DOHH2 (cell line): ENCODE data around the gene KLHL6.

ENCODE experiments used
- EZH2phosphoT487 ChIP-seq: fragments of 200-600 bp; sonication (generic); IDR thresholded peaks from 2 replicates; pipeline ENCODE4 v1.6.1; 2017; ENCODE audit warnings: borderline replicate concordance, mild to moderate bottlenecking, antibody characterized with exemption, low read length, moderate library complexity, mixed read lengths
- TF ChIP-seq, protein P1 (sequence below): fragments of 200-600 bp; sonication (generic); IDR thresholded peaks from one replicate; pipeline ENCODE4 v1.5.1; 2014; ENCODE audit warnings: antibody characterized with exemption, mild to moderate bottlenecking, low read depth, low read length; ENCODE audit not compliant: poor library complexity, severe bottlenecking

DNA sequence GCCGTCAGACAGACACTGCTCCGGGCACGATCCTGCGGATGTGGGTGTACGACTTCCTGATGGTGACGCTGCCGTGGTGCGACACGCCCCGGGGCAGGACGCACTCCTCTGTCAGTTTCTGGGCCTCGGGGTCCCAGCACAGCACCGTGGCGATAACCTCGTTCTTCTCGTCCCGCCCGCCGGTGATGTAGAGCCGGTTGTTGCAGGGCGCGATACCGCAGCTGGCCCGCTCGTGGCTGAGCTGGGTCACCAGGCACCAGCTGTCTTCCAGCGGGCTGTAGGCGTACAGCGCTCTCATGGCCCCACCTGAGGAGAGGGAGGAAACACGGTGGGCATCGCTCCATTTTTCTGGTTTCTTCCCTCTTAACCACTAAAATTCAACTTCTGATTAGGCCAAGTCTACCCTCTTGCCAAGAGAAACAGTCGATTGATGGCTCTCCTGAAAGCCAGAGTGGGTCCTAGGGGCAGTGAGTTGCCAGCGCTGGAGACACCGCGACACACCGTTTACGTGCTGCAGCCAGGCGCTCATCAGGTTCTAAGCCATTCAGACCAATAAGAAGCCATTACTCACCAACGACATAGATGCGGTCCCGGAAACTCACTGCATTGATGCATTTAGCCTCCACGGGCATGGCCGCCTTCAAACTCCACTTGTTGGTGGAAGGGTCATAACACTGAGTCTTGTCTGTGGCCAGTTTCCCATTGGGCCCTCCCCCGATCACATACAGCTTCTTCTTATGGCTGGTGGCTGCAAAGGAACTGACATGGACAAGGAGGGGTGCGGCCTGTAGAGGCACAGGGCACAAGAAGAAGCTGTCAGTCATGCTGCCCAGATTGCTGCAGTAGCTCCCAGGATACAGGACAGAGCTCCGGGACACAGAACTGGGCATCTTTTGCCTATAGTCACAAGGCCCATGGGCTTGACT, 63.3 kb downstream of the KLHL6 start:
- TF ChIP-seq, protein P1, sequence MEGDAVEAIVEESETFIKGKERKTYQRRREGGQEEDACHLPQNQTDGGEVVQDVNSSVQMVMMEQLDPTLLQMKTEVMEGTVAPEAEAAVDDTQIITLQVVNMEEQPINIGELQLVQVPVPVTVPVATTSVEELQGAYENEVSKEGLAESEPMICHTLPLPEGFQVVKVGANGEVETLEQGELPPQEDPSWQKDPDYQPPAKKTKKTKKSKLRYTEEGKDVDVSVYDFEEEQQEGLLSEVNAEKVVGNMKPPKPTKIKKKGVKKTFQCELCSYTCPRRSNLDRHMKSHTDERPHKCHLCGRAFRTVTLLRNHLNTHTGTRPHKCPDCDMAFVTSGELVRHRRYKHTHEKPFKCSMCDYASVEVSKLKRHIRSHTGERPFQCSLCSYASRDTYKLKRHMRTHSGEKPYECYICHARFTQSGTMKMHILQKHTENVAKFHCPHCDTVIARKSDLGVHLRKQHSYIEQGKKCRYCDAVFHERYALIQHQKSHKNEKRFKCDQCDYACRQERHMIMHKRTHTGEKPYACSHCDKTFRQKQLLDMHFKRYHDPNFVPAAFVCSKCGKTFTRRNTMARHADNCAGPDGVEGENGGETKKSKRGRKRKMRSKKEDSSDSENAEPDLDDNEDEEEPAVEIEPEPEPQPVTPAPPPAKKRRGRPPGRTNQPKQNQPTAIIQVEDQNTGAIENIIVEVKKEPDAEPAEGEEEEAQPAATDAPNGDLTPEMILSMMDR = no peak
- no peak for TF ChIP-seq EZH2phosphoT487
